Calu3 (cell line): ENCODE measurements around the gene ATP8A2. TPM values are rescaled to one million over a fixed set of nuclear protein-coding genes. Genes with fewer than 3 reads are reported as not detected.

ENCODE experiments used
- BruUV-seq: library from RNA; stranded (reverse); fragments of 400-500 nt; replicated peaks from 2 replicates; lab custom pipeline; 2021; lab: Mats Ljungman, UMichigan
- CTCF ChIA-PET: fragments of 300-600 bp; sonication (Branson Sonifier 250); formaldehyde crosslinking; loops from one replicate; lab custom pipeline; 2022; ENCODE audit warnings: antibody characterized with exemption; lab: Charles Lee
- DNase-seq: peaks from one replicate; pipeline ENCODE4 v3.0.0; 2022
- H3K27ac Mint-ChIP-seq: one replicate; pipeline ENCODE4 v1.8.0; 2022; ENCODE audit warnings: mixed read lengths; ENCODE audit not compliant: unreplicated experiment
- H3K27me3 Mint-ChIP-seq: one replicate; pipeline ENCODE4 v1.8.0; 2022; ENCODE audit warnings: mixed read lengths; ENCODE audit not compliant: unreplicated experiment
- H3K36me3 Mint-ChIP-seq: one replicate; pipeline ENCODE4 v1.8.0; 2022; ENCODE audit warnings: mild to moderate bottlenecking, moderate library complexity, mixed read lengths; ENCODE audit not compliant: insufficient read depth, unreplicated experiment
- H3K4me1 Mint-ChIP-seq: one replicate; pipeline ENCODE4 v1.8.0; 2022; ENCODE audit warnings: mild to moderate bottlenecking, low read depth, mixed read lengths; ENCODE audit not compliant: unreplicated experiment
- H3K4me3 Mint-ChIP-seq: one replicate; pipeline ENCODE4 v1.8.0; 2022; ENCODE audit warnings: mild to moderate bottlenecking, low read depth, moderate library complexity, mixed read lengths; ENCODE audit not compliant: unreplicated experiment
- H3K9me3 Mint-ChIP-seq: one replicate; pipeline ENCODE4 v1.8.0; 2022; ENCODE audit warnings: low read depth, mixed read lengths; ENCODE audit not compliant: unreplicated experiment
- intact Hi-C: fragments of 100-400 bp; cut with micrococcal nuclease; formaldehyde crosslinking; loops from one replicate; pipeline ENCODE4 v1.10.0; 2022; ENCODE audit not compliant: unreplicated experiment
- total RNA-seq: library from RNA; stranded (reverse); gene quantifications from 2 replicates; pipeline ENCODE4 v1.2.3, GENCODE V29; 2022
- TF ChIP-seq, protein P1 (sequence below): fragments of 200-600 bp; IDR thresholded peaks from one replicate; pipeline ENCODE4 v1.8.0; 2022; ENCODE audit warnings: antibody characterized with exemption; ENCODE audit not compliant: unreplicated experiment

The ATP8A2 gene
- total RNA-seq, 1 experiment from 2014 or later, result 0.05 TPM

DNA sequence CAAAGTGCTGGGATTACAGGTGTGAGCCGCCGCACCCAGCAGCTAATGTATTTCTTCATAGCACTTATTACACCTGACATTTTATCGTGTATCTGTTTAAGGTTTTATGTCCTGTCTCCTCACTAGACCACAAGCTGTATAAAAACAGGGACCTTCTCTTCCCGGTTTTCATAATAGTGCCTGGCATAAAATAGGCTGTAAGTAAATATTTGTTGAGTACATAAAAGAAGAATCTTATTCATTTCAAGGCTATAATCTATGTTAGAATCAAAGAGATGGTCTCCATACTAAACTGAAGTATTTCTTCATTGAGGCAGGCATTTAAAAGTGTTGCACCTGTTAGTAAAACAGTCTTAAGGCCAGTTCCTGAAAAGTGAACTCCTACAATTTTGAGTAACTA lies 486.1 kb downstream of the ATP8A2 start:
- BruUV-seq, result no TSS peak
- no peaks in the 10 kb centered on the region for H3K36me3 Mint-ChIP-seq
- no peak overlapping the region for H3K4me3 Mint-ChIP-seq
- DNase-seq, result no peak
- H3K4me1 Mint-ChIP-seq, result peaks cover 10% of the 10 kb centered on the region
- H3K9me3 Mint-ChIP-seq, result no peaks in the 10 kb centered on the region
- H3K27me3 Mint-ChIP-seq, result no peaks in the 10 kb centered on the region
- intact Hi-C loops, result no loop called here
- CTCF ChIA-PET, result no interaction called here
- TF ChIP-seq, protein P1, sequence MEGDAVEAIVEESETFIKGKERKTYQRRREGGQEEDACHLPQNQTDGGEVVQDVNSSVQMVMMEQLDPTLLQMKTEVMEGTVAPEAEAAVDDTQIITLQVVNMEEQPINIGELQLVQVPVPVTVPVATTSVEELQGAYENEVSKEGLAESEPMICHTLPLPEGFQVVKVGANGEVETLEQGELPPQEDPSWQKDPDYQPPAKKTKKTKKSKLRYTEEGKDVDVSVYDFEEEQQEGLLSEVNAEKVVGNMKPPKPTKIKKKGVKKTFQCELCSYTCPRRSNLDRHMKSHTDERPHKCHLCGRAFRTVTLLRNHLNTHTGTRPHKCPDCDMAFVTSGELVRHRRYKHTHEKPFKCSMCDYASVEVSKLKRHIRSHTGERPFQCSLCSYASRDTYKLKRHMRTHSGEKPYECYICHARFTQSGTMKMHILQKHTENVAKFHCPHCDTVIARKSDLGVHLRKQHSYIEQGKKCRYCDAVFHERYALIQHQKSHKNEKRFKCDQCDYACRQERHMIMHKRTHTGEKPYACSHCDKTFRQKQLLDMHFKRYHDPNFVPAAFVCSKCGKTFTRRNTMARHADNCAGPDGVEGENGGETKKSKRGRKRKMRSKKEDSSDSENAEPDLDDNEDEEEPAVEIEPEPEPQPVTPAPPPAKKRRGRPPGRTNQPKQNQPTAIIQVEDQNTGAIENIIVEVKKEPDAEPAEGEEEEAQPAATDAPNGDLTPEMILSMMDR, result no peak
- no peak overlapping the region for H3K27ac Mint-ChIP-seq

DNA sequence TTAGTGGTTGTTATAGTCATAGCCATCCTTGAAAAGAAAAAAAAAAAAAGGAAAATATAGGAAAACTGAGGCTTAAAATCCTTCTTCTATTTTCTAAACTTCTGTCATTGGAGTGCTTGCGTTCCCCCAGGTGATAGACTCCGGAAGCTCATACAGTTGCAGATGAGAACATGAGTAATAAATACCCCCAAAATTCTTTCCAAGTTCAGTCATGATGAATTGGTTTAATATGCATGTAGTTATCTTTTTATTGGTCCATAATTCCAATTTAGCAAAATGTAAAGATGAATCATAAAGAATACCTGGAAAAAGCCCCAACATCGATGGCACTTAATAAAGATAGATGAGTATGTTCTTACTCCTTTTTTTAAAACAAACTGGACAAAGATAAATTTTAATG lies 487.8 kb downstream of the ATP8A2 start:
- Mint-ChIP-seq H3K27me3 (no peaks in the 10 kb centered on the region), H3K4me3 (no peak overlapping the region), H3K9me3 (no peaks in the 10 kb centered on the region), H3K4me1 (peaks cover 10% of the 10 kb centered on the region), H3K36me3 (no peaks in the 10 kb centered on the region), H3K27ac (no peak overlapping the region)
- intact Hi-C loops, result no loop called here
- CTCF ChIA-PET, result interaction anchor here (0.7 to 1.0 kb wide), 2 partner anchors 9 to 79 kb away, joined by 3 to 4 read pairs; no protein-coding TSS in a partner anchor
- DNase-seq, result no peak
- BruUV-seq, result no TSS peak
- TF ChIP-seq, protein P1, result no peak

DNA sequence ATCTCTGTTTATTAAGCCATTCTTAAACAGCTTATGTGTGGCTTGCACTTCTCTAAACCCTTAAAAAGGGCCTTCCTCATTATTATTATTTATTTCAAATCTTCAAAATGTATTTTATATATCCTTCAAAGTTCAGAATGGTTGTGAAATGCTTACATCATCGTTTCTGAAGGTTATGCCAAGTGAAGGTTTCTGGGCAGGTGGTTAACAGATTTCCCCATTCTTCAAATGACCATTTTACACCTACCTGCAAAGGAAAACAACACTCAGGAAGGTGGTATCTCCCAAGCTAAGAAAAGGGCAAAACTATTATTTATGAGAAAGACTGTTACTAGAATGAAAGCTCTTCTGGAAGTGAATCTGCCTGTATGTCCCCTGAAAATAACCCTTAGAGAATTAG lies 488.5 kb downstream of the ATP8A2 start:
- no peak overlapping the region for H3K4me3 Mint-ChIP-seq
- BruUV-seq, result no TSS peak
- intact Hi-C loops, result no loop called here
- TF ChIP-seq, protein P1, result no peak
- no peak for DNase-seq
- H3K9me3 Mint-ChIP-seq, result no peaks in the 10 kb centered on the region
- H3K27me3 Mint-ChIP-seq, result no peaks in the 10 kb centered on the region
- CTCF ChIA-PET, result interaction anchor here (1.0 kb wide), 1 partner anchor 8 kb away, joined by 3 read pairs; no protein-coding TSS in a partner anchor
- H3K36me3 Mint-ChIP-seq, result no peaks in the 10 kb centered on the region
- H3K4me1 Mint-ChIP-seq, result peaks cover 10% of the 10 kb centered on the region
- no peak overlapping the region for H3K27ac Mint-ChIP-seq

DNA sequence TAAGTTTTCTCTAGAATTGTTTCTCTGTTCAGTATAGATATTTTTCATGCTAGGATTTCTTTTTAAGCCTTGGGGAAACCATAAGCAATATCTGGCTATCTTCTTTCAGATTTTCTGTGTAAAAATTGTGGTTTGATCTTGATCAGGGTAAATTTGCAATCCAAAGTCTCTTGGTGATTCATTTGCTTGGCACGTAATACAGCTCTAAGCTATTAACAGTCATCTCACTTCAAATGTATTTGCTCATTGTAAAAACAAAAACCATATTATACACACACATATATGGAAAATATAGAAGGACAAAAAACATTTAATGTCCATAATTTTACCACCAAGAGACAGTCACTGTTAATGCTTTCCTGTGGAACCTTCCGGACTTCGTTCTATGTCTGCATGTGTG lies 489.1 kb downstream of the ATP8A2 start:
- DNase-seq, result no peak
- Mint-ChIP-seq H3K27me3 (no peaks in the 10 kb centered on the region), H3K4me1 (peaks cover 10% of the 10 kb centered on the region), H3K9me3 (no peaks in the 10 kb centered on the region), H3K4me3 (no peak overlapping the region), H3K27ac (no peak overlapping the region), H3K36me3 (no peaks in the 10 kb centered on the region)
- intact Hi-C loops, result no loop called here
- BruUV-seq, result no TSS peak
- TF ChIP-seq, protein P1, result no peak
- CTCF ChIA-PET, result no interaction called here
